ENCODE results near the gene CLIP1.

Gene CLIP1

GRCh38 chr12:122225683-122226365, 196.6 kb downstream of the CLIP1 start, which contains the start of gene DIABLO:
Gene DIABLO, minus strand, starts transcription at chr12:122226052. Its CDS starts 38 bp downstream, at chr12:122226014.
- Histone ChIP-seq H3K9me2 (replicated peaks; ENCODE audit: insufficient read depth, low read length) (no peaks in the 10 kb centered on the region), H3K27ac (ENCODE audit: low read depth, low read length) (peak within 1 kb of the TSS; percentile 70), H3K36me3 (ENCODE audit: low read length) (no peaks in the 10 kb centered on the region), H3K4me2 (ENCODE audit: low read depth, low read length, poor library complexity, severe bottlenecking) (peak within 1 kb of the TSS; percentile 81), H3K4me3 (ENCODE audit: insufficient read depth, low read length, poor library complexity, severe bottlenecking) (peak within 1 kb of the TSS; percentile 88), H3K27me3 (ENCODE audit: low read length) (no peaks in the 10 kb centered on the region), H4K20me1 (ENCODE audit: low read depth, low read length) (no peaks in the 10 kb centered on the region; the same call in 1 of the 2 replicates), H3K9ac (ENCODE audit: low read length) (peak within 1 kb of the TSS; percentile 76), H3K79me2 (ENCODE audit: insufficient read depth, low read length) (peaks cover 33% of the 10 kb centered on the region), H3F3A (ENCODE audit: insufficient read depth) (peaks cover 6% of the 10 kb centered on the region; the same call in 1 of the 2 replicates), H2AFZ (ENCODE audit: low read depth, low read length, severe bottlenecking) (peak within 1 kb of the TSS; percentile 64), H3K9me3 (ENCODE audit: insufficient read depth, low read length) (no peaks in the 10 kb centered on the region)
- no peak for TF ChIP-seq CTCF (IDR thresholded peaks at IDR 0.05; ENCODE audit: insufficient read depth, low read length, poor library complexity, severe bottlenecking)
- no peak for TF ChIP-seq EZH2phosphoT487 (conservative IDR thresholded peaks at IDR 0.05; ENCODE audit: low read length)
